A673 (cell line): ENCODE measurements around the gene ADAM8.
"Not testable (repeated sequence)": the region's sequence is repeated elsewhere in the genome, so short reads cannot be mapped to it uniquely, and the experiment has no call there.

Experiments used
- CTCF ChIP-seq: fragments of 300-800, 200-600 bp; sonication (generic); conservative IDR thresholded peaks from 2 replicates; pipeline ENCODE4 v1.5.1; 2017; ENCODE audit warnings: low read depth, mild to moderate bottlenecking, antibody characterized with exemption, low read length, moderate library complexity, mixed read lengths
- EZH2 ChIP-seq: fragments of 200-600 bp; sonication (generic); IDR thresholded peaks from 2 replicates; pipeline ENCODE4 v1.6.1; 2017; ENCODE audit warnings: borderline replicate concordance, low read depth, mild to moderate bottlenecking, mixed read lengths, antibody characterized with exemption, low read length; ENCODE audit not compliant: poor library complexity, severe bottlenecking

- TF ChIP-seq CTCF, EZH2: not testable (repeated sequence)
Measured at GRCh38 chr10:133320852-133321422, 44.3 kb upstream of the ADAM8 start.
